NCI-H2081 (cell line): ENCODE data around the gene LYSMD2.

Source experiments
- DNase-seq, 2 experiments: peaks; one replicate each; lab custom pipeline; 2025; lab: John Stamatoyannopoulos, UW

Gene LYSMD2

GRCh38 chr15:51718746-51719145 lies 18.7 kb downstream of the LYSMD2 start:
- DNase-seq = no peak

GRCh38 chr15:51718219-51718618 lies 19.2 kb downstream of the LYSMD2 start:
- DNase-seq = no peak

GRCh38 chr15:51714911-51715310 lies 22.5 kb downstream of the LYSMD2 start:
- no peak for DNase-seq

GRCh38 chr15:51714162-51714561 lies 23.3 kb downstream of the LYSMD2 start:
- no peak for DNase-seq

- no peak for DNase-seq
Observed at GRCh38 chr15:51709031-51709430, 28.4 kb downstream of the LYSMD2 start.

DNA sequence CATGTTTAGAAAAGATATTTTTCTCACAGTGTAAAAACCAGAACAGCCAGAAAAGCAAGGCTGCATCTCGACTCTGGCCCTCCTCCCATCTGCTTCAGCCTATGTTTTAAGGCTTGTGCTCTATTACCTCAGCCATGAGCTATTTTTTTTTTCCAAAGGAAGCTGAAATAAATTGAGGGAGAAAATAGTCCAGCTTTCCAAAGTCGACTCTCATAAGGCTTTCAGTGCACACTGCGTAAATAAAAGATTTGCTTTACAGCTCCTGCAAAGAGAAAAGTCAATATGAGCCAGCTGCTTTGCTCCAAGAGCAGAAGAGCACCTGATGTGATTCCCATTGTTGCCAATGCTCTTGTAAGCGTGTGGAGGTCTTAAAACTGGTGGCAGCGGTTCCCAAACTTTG lies 29.4 kb downstream of the LYSMD2 start:
- DNase-seq = peak; percentile 50 to 89

DNA sequence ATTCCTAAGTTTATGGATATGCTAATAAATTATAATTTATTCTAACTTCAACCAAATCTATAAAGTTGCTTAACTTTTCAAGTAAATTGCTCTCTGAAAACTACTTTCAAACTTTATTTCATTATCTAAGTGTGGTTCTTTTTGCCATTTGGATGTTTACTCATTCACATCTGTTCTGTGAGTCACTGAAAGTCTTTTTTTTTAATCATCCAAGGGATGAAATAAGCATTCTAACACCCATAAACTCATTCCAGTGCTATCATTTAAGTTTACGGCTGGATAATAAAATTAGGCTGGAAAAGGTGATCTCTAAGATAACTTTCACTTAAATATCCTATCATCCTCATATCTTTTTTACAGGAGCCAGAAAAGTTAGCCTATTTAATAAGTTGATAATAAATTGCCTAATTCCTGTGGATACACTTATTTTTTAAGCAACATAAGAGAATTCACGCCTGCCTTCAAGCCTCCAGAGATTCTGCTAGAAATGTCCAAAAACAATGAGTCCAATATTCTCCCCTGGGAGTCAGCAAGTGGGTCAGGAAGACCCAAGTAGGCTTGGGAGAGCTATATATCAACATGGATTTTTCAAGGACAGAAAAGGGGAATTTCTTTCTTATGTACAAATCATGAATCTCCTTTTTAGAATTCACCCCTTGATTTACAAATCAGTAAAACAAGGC lies 30.4 kb downstream of the LYSMD2 start:
- DNase-seq = no peak

DNA sequence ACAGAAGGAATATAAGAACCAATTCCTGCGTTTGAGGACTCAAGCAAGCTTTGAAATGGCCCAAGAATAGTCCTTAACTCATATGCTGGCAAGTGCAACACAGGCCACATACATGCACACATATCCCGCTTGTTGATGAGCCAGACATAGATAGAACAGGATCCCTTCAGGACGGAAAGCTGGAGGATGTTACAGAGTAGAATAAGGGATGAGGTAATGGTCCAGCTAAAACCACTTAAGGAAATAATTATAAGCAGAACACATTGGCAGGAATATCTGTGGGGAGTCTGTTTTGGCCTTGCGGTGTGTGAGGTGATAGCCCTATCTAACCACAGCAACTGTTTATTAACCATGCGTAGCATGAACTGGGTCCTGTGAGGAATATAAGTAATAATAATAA lies 31.2 kb downstream of the LYSMD2 start:
- DNase-seq = peak in 1 of 2 experiments; percentile 20

GRCh38 chr15:51702710-51703109 lies 34.7 kb downstream of the LYSMD2 start:
- DNase-seq = no peak

GRCh38 chr15:51699373-51699772 lies 38.1 kb downstream of the LYSMD2 start:
- no peak for DNase-seq

- no peak for DNase-seq
Observed at GRCh38 chr15:51697163-51697562, 40.3 kb downstream of the LYSMD2 start.

DNA sequence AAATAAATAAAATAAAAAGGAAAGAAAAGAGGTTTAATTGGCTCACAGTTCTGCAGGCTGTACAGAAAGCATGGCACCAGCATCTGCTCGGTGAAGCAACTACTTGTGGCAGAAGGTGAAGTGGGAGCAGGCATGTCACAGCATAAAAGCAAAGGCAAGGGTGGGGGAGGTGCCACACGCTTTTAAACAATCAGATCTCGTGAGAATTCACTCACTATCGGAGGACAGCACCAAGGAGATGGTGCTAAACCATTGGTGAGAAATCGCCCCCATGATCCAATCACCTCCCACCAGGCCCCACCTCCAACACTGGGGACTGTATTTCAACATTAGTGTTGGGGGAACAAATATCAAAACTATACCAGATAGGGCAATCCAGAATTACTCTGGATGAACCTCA lies 40.9 kb downstream of the LYSMD2 start:
- DNase-seq = no peak

DNA sequence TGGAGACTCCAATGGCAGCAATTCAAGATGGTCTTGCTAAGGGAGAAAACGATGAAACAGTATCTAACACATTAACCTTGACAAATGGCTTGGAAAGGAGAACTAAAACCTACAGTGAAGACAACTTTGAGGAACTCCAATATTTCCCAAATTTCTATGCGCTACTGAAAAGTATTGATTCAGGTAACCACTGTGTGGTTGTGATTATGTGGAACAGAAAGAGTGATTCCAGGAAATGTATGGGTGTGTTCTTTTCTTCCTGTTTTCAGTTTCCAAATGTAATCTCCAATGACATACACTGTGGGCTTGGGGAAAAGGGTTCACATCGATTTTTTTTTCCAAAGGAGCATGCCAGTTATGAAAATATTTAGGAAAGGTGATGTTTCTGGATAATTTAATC lies 45.3 kb downstream of the LYSMD2 start:
- DNase-seq = no peak

DNA sequence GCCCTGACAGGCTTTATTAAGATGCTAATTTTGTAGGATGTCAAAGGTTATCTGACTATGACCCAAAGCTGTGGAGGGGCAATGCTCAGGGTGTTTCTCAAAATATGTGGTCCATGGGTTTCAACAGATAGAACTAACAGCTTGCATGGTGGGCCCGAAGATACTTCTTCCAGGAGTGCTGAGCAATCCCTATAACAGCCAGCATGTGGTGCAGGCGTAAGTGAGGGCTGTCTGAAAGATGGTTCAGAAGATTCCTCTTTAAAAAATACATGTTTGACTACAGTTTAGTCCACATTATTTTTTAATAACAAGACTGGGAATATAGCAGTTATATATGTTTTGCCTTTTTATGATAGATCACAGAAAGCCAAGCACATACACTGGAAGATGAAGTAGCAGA lies 48.6 kb downstream of the LYSMD2 start:
- no peak for DNase-seq

- no peak for DNase-seq
Observed at GRCh38 chr15:51687565-51687964, 49.9 kb downstream of the LYSMD2 start.

DNA sequence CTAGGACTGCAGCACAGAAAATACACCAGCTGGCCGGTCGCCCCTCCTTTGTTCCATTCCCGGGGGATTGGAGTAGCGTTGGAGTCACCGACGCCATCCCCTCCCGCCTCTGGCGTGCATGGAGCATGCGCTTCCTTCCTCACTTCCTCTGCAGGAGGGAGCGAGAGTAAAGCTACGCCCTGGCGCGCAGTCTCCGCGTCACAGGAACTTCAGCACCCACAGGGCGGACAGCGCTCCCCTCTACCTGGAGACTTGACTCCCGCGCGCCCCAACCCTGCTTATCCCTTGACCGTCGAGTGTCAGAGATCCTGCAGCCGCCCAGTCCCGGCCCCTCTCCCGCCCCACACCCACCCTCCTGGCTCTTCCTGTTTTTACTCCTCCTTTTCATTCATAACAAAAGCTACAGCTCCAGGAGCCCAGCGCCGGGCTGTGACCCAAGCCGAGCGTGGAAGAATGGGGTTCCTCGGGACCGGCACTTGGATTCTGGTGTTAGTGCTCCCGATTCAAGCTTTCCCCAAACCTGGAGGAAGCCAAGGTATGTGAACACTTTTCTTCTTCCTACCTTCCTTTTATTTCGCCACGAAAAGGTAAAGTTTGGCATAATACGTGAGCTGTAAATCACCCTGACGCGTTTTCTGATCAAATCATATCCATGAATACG lies 56.0 kb downstream of the LYSMD2 start, which contains the start of gene SCG3:
Gene SCG3, plus strand, starts transcription at position 201 of the 661 bp plus-strand sequence. Its CDS starts 253 bp downstream, at position 454.
- DNase-seq = peak; percentile 87 to 94

GRCh38 chr15:51680321-51680720 lies 57.1 kb downstream of the LYSMD2 start:
- DNase-seq = no peak

DNA sequence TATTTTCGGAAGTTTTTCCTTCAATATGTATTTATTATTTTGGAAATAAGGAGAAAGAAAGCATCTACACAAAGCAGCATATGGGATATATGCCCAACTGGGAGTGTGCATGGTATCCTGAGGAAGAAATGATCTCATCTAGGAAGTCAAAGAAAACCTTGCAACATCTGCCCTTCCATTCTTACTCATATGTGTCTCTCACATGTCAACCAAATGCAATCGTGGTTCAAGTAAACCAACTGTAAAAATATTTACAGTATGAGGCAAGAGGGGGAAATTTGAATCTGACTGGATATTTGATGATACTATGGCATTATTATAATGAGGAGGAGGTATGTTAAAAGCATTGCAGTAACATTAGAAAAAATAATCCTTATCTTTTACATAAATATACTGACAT lies 59.4 kb downstream of the LYSMD2 start:
- no peak for DNase-seq

- DNase-seq = no peak
Observed at GRCh38 chr15:51677452-51677851, 60.0 kb downstream of the LYSMD2 start.

DNA sequence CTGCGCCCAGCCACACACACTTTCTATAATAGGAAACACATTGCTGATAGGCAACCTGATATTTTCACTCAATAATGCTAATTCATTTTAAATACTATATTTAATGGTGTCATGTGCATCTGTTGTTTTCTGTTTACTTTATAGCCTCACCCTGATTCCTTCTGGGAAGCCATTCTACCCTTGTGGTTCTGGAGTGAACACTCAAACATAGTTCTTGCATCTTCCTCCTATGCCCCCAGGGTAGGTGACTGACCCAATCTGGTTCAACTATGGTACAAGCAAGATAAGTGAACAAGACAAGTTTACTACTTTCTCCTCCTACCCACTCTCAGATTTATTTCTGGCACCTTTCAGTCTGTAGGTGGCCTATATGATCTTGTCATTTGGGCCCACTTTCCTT lies 60.4 kb downstream of the LYSMD2 start:
- DNase-seq = no peak

GRCh38 chr15:51675234-51675633 lies 62.2 kb downstream of the LYSMD2 start:
- DNase-seq = no peak
